ENCODE results near the gene RFX8.
"Not testable (repeated sequence)": the region's sequence is repeated elsewhere in the genome, so short reads cannot be mapped to it uniquely, and the experiment has no call there.

Gene RFX8

DNA sequence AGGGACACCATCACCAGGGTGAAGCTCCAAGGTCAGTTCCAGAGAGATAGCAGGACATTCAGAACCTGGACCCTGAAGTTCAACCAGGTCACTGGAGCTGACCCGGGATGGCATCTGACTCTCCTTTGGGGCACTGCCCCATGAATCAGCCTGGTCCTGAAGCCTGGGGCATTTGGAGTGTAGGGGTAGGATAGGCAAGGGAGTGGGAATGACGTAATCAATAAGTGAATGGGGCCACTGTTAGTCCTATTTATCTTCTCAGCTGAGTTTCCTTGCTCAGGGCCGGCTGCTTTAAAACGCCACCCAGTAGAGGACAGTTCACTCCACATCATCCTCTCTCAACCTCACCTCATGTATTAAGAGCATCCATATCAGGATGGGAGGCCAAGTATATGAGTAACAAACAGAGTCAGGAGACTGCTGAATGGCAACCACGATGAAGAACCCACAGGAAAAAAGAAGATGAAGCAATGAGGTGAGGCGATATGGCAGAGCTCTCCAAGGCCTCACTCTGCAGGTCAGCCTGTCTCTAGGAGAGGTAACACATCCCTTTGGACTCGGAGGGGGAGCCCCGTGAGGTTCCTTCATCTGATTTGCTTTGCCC lies 1.8 kb upstream of the RFX8 start:
- no peak for ATAC-seq (replicated peaks)
- Mint-ChIP-seq H3K9me3 (no peaks in the 10 kb centered on the region), H3K36me3 (no peaks in the 10 kb centered on the region), H3K27ac (no peak overlapping the region), H3K4me1 (peaks cover 6 to 11% of the 10 kb centered on the region in 2 donors), H3K27me3 (peaks cover 28 to 32% of the 10 kb centered on the region in 2 donors), H3K4me3 (no peak overlapping the region)
- no peak for DNase-seq

DNA sequence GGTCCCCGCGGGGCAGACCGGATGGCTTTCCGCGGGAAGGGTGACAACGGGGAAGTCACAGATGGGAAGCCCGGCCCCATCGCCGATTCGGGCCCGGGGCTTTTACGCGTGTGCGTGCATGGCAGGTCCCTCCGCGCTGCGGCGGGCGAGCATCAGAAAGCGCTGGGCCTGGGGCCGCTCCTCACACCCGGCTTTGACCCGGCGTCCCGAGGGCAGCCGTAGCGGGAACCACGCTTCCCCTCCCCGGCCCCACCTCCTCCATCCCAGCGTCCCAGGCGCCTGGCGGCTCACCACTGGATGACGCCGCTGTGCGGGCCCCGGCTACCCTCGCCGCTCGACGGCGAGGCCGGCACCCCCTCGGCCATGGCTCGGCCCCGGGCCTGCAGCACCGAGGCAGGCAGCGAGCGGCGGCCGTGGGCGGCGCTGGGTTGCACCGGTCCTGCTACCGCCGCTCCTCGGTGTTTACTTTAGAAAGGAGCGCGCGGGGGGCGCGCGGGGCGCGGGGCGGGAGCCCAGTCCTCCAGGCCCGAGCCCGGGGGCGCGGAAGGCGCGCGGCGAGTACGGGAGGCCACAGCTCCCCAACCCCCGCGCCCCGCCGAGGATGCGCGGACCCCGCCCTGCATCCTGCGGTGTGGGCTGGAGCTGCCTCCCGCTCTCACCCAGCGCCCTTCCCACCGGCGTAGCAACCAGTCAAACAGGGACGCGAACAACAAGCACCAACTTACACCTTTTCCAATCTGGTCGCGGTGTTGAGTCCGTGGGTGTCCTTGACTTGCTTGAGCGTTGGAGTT lies 806 bp downstream of the RFX8 start:
- H3K27ac Mint-ChIP-seq, result peak overlapping the region; percentile 65

DNA sequence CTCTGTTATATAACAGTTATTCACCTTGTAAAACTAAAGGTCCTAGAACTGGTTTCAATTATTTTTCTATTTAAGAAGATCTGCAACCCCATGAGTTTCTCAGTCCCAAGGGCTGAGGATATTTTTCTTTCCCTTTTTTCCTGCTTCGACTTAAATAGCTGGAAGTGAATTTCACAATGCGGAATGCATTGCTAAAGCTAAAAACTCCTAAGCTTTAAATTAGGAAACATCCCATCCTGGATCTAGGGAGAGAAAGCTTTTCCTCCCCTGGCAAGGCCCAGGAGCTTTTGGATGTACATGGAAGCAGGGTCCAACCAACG lies 1.4 kb downstream of the RFX8 start:
- no peak for DNase-seq
- Mint-ChIP-seq H3K27ac (peak overlapping the region; percentile 65), H3K36me3 (no peaks in the 10 kb centered on the region), H3K4me1 (peaks cover 6 to 11% of the 10 kb centered on the region in 2 donors), H3K27me3 (peaks cover 23 to 35% of the 10 kb centered on the region in 2 donors), H3K9me3 (no peaks in the 10 kb centered on the region), H3K4me3 (peak overlapping the region; percentile 75 to 82)
- ATAC-seq (replicated peaks), result no peak

More for the DNA sequence above, 806 bp downstream of the RFX8 start:
- peaks cover 6 to 11% of the 10 kb centered on the region in 2 donors for H3K4me1 Mint-ChIP-seq
- peak overlapping the region; percentile 75 to 82 for H3K4me3 Mint-ChIP-seq
- no peaks in the 10 kb centered on the region for H3K36me3 Mint-ChIP-seq
- peaks cover 23 to 35% of the 10 kb centered on the region in 2 donors for H3K27me3 Mint-ChIP-seq
- DNase-seq (peak; percentile 6), ATAC-seq (replicated peaks) (peak; percentile 65 to 71)
- no peaks in the 10 kb centered on the region for H3K9me3 Mint-ChIP-seq

DNA sequence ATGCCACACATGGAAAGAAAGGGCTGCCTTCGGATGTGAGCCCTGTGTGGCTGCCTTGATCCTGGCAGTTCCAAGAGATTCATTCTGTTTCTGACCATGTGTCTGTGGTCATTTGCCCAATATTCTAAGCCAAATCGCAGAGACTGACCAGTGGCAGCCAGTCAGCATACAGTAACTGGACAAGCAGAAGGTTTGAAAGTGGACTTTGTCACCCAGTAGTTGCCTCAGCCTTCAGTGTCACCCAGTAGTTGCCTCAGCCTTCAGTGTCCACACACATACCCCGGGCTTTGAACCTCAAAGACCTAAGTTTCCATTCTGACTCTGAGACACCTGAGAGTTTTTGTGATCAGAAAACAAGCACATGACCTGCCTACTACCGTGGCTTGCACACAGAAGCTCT lies 5.0 kb downstream of the RFX8 start:
- Mint-ChIP-seq H3K36me3 (no peaks in the 10 kb centered on the region), H3K27ac (no peak overlapping the region), H3K27me3 (peaks cover 19 to 28% of the 10 kb centered on the region in 2 donors), H3K9me3 (no peaks in the 10 kb centered on the region), H3K4me1 (peaks cover 7 to 11% of the 10 kb centered on the region in 2 donors), H3K4me3 (no peak overlapping the region)
- no peak for ATAC-seq (replicated peaks)
- no peak for DNase-seq

DNA sequence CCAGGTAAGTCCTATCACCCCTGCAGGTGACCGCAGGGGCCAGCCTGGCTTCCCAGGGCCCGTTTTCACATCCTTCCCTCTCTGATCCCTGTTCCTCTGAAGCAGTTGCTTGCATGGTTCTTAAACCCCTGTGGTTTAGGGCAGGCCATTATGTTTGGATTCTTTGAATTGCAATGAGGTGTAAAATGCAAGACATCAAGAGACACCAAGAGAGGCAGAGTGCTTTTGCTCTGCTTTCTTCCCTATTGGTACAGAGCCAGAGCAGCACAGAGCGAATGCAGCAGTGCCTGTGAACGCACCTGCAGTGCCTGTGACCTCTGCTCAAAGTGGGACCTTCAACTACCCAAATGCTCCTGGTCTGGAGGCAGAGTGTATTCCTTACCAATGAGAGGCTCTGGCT lies 7.6 kb downstream of the RFX8 start:
- ATAC-seq (replicated peaks) (no peak), DNase-seq (no peak)
- Mint-ChIP-seq H3K9me3 (no peaks in the 10 kb centered on the region), H3K4me3 (no peak overlapping the region), H3K27me3 (peaks cover 23 to 34% of the 10 kb centered on the region in 2 donors), H3K36me3 (no peaks in the 10 kb centered on the region), H3K4me1 (peaks cover 13% of the 10 kb centered on the region in 2 donors), H3K27ac (no peak overlapping the region)

- Mint-ChIP-seq H3K27ac (no peak overlapping the region), H3K4me3 (no peak overlapping the region), H3K27me3 (peaks cover 25 to 28% of the 10 kb centered on the region in 2 donors), H3K9me3 (no peaks in the 10 kb centered on the region), H3K36me3 (no peaks in the 10 kb centered on the region), H3K4me1 (peaks cover 13% of the 10 kb centered on the region in 2 donors)
- DNase-seq (no peak), ATAC-seq (replicated peaks) (no peak)
Measured at GRCh38 chr2:101466426-101466825, 8.5 kb downstream of the RFX8 start.

DNA sequence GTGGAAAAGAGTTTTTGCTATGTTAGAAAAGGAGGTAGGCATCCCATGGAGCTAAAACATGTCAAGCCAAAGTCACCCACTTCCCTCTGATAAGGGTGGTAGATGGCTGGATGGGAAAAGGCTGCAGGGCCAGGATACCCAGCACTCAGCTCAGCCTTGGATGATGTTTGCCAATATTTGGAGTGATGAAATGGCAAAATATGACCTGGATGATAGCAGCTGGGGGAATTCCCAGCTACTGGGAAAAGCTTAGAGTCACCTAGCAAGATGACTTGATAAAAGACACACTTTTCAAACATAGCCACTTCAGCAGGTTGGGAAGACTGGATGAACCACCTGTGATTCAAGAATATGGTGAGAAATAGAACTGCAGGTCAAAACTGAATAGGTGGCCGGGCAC lies 10.1 kb downstream of the RFX8 start:
- DNase-seq, result no peak
- peaks cover 21 to 23% of the 10 kb centered on the region in 2 donors for H3K27me3 Mint-ChIP-seq
- no peak overlapping the region for H3K27ac Mint-ChIP-seq
- no peaks in the 10 kb centered on the region for H3K9me3 Mint-ChIP-seq
- ATAC-seq (replicated peaks), result no peak
- H3K4me1 Mint-ChIP-seq, result peaks cover 13% of the 10 kb centered on the region in 2 donors
- no peak overlapping the region for H3K4me3 Mint-ChIP-seq
- H3K36me3 Mint-ChIP-seq, result no peaks in the 10 kb centered on the region

- DNase-seq (no peak), ATAC-seq (replicated peaks) (peak; percentile 36 to 51)
- no peaks in the 10 kb centered on the region for H3K9me3 Mint-ChIP-seq
- H3K27me3 Mint-ChIP-seq, result peaks cover 21 to 23% of the 10 kb centered on the region in 2 donors
- peak overlapping the region; percentile 37 for H3K27ac Mint-ChIP-seq
- no peak overlapping the region for H3K4me3 Mint-ChIP-seq
- peaks cover 13% of the 10 kb centered on the region in 2 donors for H3K4me1 Mint-ChIP-seq
- H3K36me3 Mint-ChIP-seq, result no peaks in the 10 kb centered on the region
Measured at GRCh38 chr2:101463911-101464641, 10.8 kb downstream of the RFX8 start.

DNA sequence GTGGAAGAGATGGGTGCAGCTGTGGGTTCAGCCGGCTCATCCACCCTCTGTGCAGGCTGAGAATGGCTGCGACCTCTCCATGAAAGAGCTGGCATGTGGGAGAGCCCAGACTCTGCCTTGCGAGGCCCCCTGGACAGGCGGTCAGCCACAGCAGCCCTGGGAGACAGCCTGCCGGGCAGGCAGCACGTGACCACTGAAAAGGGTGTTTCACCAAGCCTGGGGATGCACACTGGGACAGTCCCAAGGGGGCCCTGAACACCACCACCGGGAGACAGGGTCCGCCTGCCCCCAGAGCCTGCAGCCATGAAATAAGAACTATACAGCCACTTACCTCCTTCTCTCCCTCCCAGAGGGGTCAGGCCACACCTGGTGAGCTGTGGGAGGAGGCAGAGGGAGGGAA lies 11.5 kb downstream of the RFX8 start:
- ATAC-seq (replicated peaks) (no peak), DNase-seq (no peak)
- Mint-ChIP-seq H3K4me1 (peaks cover 13% of the 10 kb centered on the region in 2 donors), H3K36me3 (no peaks in the 10 kb centered on the region), H3K9me3 (no peaks in the 10 kb centered on the region), H3K27ac (no peak overlapping the region), H3K4me3 (no peak overlapping the region), H3K27me3 (peaks cover 21 to 23% of the 10 kb centered on the region in 2 donors)

DNA sequence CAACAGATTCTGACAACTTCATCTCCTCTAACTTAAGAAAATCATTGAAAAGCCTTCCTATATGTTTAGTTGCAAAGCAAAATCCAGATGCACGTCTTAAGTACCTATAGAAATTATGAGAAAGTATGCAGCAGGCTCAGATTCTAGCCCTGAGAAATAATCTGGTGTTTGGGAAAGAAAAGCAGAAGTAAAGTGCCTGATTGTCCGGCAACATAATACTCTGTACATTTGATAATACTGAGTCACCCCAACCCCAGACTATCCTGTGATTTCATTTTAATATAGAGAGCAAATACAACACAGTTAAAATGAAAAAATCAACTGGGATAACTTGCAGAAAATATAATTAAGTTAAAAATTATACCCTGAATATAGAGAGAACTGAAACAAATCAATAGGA lies 13.5 kb downstream of the RFX8 start:
- Mint-ChIP-seq H3K9me3 (no peaks in the 10 kb centered on the region), H3K4me1 (peaks cover 10% of the 10 kb centered on the region in 2 donors), H3K4me3 (no peak overlapping the region), H3K27me3 (peaks cover 15 to 23% of the 10 kb centered on the region in 2 donors), H3K36me3 (no peaks in the 10 kb centered on the region), H3K27ac (no peak overlapping the region)
- DNase-seq, result no peak
- ATAC-seq (replicated peaks), result no peak

DNA sequence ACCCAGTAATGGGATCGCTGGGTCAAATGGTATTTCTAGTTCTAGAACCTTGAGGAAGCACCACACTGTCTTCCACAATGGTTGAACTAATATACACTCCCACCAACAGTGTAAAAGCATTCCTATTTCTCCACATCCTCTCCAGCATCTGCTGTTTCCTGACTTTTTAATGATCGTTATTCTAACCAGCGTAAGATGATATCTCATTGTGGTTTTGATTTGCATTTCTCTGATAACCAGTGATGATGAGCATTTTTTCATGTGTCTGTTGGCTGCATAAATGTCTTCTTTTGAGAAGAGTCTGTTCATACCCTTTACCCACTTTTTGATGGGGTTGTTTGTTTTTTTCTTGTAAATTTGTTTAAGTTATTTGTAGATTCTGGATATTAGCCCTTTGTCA lies 20.5 kb downstream of the RFX8 start:
- not testable (repeated sequence) for H3K27ac Mint-ChIP-seq; H3K4me1 Mint-ChIP-seq; DNase-seq; H3K36me3 Mint-ChIP-seq; H3K9me3 Mint-ChIP-seq; H3K4me3 Mint-ChIP-seq; ATAC-seq (replicated peaks); H3K27me3 Mint-ChIP-seq

DNA sequence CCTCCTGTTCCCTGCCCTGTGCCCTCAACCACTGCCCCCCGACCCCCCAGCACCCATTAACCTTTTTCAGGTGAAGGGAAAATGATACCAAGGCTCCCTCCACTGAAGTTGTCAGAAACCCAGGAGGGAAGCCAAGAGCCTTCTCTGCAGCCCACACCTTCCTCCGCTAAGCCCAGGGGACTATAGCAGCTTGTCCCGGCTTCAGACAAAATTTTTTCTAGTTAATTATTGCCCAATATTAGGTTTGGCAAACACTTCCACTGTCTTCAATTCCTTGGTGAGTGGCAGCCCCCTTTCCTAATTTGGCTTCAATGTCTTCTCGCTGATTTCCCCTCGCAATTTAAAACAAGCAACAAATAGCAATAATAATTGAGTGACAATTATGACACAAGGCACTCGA lies 23.9 kb downstream of the RFX8 start:
- Mint-ChIP-seq H3K27me3 (peaks cover 0 to 11% of the 10 kb centered on the region in 2 donors), H3K36me3 (peaks cover 0 to 2% of the 10 kb centered on the region in 2 donors), H3K9me3 (peaks cover 6% of the 10 kb centered on the region in 2 donors), H3K4me1 (peaks cover 0 to 2% of the 10 kb centered on the region in 2 donors), H3K4me3 (no peak overlapping the region), H3K27ac (no peak overlapping the region)
- DNase-seq (no peak), ATAC-seq (replicated peaks) (no peak)

DNA sequence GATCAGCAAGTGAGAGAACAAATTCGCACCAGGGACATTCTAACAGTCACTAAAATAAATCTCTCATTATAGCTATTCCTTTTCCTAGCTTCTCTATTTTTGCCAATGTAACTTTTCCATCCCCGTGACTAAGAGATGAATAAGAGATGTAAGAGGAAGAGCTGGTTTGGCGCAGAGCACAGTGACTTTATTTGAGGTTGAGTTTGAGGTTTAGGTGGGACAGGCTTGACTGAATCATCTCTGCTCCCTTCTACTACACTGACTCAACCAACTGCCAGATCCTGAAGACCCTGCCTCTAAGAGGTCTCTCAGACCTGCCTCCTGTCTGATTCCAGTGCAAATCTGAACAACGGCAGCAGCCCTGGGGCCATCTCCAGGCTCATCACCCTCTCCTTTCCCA lies 28.0 kb downstream of the RFX8 start:
- ATAC-seq (replicated peaks) (peak in 1 of 2 donors; percentile 63), DNase-seq (no peak)
- H3K4me3 Mint-ChIP-seq, result no peak overlapping the region
- peaks cover 2 to 4% of the 10 kb centered on the region in 2 donors for H3K36me3 Mint-ChIP-seq
- H3K9me3 Mint-ChIP-seq, result peaks cover 4 to 7% of the 10 kb centered on the region in 2 donors
- peaks cover 0 to 11% of the 10 kb centered on the region in 2 donors for H3K27me3 Mint-ChIP-seq
- peaks cover 3 to 10% of the 10 kb centered on the region in 2 donors for H3K4me1 Mint-ChIP-seq
- no peak overlapping the region for H3K27ac Mint-ChIP-seq

DNA sequence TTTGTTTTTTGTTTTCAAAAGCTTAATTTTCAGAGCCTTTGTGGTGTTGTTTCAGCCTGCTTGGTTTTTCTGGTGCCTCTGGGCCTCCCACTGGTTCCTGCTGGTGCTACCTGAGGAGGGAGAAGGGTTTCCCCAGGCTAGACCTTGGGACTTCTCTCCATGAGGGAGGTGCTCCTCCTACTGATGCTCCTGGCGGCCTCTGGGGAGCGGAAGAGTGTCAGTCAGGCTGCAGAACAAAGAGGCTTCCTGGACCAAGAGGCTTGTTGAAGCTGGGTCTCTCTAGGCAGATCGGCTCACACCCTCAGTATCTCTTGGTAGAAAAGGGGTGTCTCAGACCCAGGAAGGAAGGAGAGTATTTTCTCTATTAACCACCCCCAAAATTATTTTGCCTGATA lies 32.2 kb downstream of the RFX8 start:
- H3K27ac Mint-ChIP-seq, result no peak overlapping the region
- no peak overlapping the region for H3K4me3 Mint-ChIP-seq
- ATAC-seq (replicated peaks) (no peak), DNase-seq (no peak)
- H3K27me3 Mint-ChIP-seq, result peaks cover 0 to under 1% of the 10 kb centered on the region in 2 donors
- H3K36me3 Mint-ChIP-seq, result peaks cover 2 to 4% of the 10 kb centered on the region in 2 donors
- peaks cover 4 to 7% of the 10 kb centered on the region in 2 donors for H3K9me3 Mint-ChIP-seq
- peaks cover 4 to 13% of the 10 kb centered on the region in 2 donors for H3K4me1 Mint-ChIP-seq
